GM19438 (cell line): ENCODE results near the gene UFD1.

Experiments used
- ATAC-seq: cut with Tn5 transposase; IDR thresholded peaks from one replicate; pipeline ENCODE4 v1.9.1; 2021; ENCODE audit warnings: low read depth; ENCODE audit not compliant: unreplicated experiment

The UFD1 gene

DNA sequence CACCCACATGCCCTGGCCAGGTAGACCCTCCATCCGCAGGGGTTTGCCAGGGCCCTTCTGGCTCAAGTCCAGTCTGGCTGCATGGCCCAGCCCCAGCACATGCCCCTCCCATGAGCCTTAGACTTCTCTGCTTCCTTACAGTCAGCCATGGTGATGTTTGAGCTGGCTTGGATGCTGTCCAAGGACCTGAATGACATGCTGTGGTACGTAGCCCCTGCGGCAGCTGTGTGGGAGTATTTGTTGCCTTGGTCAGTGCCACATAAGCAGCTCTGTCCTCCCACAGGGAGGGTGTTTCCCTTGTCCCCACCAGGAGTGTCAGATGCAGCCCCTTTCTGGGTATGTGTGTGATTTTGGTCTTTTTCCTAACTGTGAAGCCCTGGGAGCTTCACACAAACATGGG lies 18.3 kb upstream of the UFD1 start:
- no peak for ATAC-seq

DNA sequence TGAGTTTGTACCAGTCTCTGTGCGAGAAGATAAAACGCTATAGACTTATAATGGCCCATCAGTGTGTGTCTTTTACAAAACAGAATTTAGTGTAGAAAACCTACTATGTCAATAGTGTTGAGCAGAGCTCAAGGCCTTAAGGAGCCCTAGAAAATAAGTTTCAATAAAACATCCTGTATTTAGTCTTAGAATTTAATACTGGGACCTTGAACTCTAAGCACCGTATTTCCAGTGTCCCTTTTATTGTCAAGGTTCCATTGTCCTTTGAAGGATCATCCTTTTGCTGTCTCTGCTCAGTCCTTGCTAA lies 17.3 kb upstream of the UFD1 start:
- no peak for ATAC-seq

DNA sequence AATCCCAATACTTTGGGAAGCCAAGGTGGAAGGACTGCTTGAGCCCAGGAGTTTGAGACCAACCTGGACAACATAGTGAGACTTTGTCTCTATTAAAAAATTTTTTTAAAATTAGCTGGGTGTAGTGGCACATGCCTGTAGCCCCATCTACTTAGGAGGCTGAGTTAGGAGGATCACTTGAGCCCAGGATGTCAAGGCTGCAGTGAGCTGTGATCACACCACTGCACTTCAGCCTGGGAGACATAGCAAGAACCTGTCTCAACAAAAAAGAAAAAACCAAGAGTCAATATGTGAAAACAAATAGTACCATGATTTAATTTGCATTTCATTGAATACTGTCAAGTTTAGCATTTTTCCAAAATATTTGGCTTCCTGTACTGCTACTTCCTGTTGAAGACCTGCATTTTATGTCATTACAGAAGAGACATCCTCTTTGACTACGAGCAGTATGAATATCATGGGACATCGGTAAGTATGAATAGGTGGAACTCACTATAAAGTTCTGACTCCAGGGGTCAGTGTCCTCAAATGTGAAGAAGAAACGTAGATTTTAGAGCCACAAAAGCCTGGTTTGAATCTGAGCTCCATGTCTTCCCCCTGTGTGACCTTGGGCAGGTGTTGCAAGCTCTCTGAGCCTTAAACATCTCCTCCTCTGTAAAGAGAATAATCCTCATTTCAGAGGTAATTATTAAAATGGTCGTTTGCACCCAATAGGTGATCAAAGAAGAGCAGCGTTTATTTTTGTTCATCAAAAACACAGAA lies 16.8 kb upstream of the UFD1 start:
- ATAC-seq = no peak

GRCh38 chr22:19494676-19495173 lies 15.7 kb upstream of the UFD1 start:
- ATAC-seq = no peak

DNA sequence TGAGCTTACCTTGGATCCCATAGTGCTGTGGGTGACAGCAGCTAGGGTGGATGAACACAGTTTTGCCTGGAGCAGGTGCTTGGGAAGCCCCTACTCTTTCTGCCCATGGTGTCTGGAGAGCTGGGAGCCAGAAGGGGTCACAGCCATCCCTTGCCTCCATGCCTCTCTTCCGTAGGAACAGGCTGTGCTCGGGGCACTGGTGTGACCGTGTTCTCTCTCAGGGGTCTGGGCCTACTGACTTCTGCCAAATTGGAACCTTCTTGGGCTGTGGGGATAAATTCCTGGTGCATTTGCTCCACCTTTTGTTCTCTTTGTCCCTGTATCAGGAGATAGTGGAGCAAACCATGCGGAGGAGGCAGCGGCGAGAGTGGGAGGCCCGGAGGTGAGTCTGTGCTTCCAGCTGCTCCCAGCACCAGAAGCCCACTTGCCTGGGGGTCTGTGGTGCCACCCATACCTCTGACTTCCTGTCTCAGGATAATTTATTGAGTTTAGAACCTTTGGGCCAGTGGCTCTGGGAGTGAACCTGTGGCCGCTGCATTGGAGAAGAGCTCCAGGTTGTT lies 15.1 kb upstream of the UFD1 start:
- ATAC-seq = no peak

DNA sequence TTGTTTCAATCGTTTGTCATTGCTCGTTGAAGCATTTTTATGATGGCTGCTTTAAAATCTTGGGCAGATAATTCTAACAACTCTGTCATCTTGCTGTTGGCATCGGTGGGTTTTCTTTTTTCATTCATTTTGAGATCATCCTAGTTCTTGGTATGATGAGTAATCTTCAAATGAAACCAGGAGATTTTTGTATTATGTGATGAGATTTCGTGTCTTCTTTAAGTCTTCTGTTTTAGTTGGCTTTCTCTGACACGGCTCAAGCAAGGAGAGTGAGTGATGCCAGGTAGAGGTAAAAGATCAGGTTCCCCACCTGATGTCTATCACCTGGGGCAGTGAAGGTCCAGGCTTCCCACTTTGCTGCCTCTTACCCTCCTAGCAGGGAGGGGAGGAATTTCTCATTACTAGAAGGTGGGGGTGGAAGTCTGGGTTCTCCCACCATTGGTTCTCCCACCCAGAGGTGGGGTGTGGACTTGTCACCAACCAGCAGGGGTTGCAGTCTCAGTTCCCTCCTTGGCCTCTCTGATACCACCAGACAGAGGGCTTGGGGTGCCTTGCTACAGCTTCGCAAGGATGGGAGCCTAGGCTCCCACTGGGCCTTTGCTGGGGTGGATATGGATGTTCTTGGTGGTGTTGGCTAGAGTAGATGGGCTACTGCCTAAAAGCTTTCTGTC lies 13.6 kb upstream of the UFD1 start:
- ATAC-seq = no peak

DNA sequence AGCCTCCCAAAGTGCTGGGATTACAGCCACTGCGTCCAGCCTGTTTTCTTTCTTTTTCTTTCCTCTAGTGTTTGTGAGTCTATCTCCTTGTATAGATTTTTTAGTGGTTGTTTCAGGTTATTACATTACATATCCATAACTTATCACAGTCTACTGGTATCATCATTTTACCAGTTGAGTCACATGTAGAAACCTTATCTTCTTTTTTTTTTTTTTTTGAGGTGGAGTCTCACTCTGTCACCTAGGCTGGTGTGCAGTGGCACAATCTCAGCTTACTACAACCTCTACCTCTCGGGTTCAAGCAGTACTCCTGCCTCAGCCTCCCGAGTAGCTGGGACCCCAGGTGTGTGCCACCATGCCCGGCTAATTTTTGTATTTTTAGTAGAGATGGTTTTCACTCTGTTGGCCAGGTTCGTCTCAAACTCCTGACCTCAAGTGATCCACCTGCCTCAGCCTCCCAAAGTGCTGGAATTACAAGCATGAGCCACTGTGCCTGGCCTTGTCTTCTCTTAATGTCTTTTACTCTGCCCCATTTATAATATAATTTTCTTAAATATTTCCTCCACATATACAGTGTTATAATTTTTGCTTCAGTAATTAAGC lies 11.7 kb upstream of the UFD1 start:
- ATAC-seq = no peak

DNA sequence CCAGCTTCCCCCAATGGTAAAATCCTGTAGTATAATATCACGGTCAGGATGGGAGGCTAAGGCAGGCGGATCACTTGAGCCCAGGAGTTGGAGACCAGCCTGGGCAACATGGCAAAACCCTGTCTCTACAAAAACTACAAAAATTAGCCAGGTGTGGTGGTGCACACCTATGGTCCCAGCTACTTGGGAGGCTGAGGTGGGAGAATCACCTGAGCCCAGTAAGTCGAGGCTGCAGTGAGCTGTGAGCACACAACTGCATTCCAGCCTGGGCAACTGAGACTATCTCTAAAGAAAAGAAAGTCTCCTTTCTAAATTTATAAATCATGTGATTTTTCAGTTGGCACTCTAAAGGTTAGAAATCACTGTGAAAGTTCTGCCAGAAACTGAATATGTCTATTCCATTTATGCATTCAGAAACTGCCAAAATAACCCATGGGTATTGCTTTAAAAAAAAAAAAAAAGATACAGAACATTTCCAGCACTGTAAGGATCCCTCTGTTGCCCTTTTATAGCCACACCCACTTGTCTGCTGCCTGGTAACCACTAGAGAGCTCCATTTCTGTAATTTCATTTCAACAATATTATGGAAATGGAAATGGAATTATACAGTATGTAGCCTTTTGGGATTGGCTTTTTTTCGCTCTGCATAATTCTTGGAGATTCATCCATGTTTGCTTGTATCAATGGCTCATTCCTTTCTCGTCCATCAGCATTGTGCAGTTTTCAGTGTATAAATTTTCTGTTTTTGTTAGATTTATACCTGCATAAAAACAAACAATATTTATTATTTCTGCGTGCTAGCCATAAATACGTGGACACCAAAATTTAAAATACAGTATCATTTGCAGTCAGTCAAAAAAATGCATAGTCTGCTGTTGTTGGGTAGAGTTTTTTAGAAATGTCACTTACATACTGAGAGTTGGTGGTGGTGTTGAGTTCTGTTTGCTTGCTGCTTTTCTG lies 10.2 kb upstream of the UFD1 start:
- no peak for ATAC-seq

GRCh38 chr22:19488285-19488684 lies 9.3 kb upstream of the UFD1 start:
- no peak for ATAC-seq

- ATAC-seq = no peak
Measured at GRCh38 chr22:19483481-19484244, 4.7 kb upstream of the UFD1 start.

DNA sequence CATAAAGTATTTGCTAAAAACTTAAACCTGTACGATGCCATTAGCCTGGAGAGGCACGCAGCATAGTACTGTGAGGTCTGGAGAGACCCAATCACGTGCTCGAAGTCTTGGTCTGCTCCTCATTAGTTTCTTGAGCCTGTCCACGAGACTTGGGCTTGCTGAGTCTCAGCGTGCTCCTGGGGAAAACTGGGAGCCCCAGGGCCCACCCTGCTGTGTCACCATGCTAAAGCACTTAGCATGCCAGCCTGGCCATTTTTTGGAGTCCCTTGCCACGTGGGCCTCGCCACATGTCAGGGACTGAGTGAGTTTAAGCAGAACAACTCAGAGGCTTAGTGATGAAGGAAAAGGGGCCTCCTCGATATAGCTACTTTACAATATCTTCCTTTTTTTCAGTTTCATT lies 3.3 kb upstream of the UFD1 start:
- no peak for ATAC-seq

DNA sequence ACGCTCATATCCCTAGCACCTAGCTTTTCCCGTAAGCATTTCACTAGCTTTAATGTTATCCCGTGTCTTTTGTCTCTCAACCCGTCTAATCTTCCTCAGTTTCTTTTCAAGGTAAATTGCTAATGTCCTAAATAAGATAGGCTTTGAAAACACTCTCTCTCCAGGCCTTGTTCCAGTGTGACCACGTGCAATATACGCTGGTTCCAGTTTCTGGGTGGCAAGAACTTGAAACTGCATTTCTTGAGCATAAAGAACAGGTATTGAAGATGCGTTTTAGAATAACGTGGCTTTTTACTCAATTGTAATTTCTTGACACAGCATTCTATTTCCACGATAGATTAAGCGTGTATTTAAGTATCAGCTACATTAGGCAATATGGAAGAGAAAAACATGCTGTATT lies 1.8 kb upstream of the UFD1 start:
- ATAC-seq = no peak

GRCh38 chr22:19480173-19480568 lies 1.2 kb upstream of the UFD1 start:
- no peak for ATAC-seq

DNA sequence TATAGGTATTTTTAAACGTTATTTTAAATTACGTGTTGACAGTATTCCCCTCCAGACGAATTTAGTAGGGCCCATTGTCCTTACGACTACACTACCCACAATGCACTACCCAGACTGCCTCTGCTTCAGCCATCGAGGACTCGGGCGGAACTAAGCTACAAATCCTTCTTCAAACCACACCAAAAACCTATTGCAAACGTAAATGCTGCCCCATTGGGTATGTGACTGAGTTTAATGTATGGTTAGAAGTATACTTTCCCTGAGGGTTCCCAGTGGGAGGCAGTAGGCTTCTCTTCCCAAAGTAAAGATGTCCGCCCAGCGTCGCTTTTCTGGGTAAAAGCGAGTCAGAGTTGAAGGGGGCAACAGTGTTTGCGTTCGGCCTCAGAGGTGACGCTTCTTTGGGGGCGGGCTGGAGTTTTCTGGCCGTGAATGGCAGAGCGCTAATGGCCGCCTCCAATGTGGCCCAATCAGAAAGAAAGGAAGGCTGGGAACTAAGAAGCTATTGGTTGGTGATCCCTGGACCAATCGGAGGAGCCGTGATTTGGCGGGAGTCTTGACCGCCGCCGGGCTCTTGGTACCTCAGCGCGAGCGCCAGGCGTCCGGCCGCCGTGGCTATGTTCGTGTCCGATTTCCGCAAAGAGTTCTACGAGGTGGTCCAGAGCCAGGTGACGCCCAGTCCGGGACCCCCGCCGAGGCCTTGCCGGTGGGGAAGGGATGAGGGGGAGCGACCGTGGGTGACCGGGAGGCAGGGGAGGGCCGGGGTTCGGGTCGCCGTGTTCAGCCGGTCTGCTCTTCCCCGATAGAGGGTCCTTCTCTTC lies 571 bp upstream of the UFD1 start, which contains the start of gene CDC45:
CDC45 (plus strand) TSS at position 566 of the 818 bp plus-strand sequence; CDS start at position 615, 49 bp downstream.
- ATAC-seq = peak; percentile 79

DNA sequence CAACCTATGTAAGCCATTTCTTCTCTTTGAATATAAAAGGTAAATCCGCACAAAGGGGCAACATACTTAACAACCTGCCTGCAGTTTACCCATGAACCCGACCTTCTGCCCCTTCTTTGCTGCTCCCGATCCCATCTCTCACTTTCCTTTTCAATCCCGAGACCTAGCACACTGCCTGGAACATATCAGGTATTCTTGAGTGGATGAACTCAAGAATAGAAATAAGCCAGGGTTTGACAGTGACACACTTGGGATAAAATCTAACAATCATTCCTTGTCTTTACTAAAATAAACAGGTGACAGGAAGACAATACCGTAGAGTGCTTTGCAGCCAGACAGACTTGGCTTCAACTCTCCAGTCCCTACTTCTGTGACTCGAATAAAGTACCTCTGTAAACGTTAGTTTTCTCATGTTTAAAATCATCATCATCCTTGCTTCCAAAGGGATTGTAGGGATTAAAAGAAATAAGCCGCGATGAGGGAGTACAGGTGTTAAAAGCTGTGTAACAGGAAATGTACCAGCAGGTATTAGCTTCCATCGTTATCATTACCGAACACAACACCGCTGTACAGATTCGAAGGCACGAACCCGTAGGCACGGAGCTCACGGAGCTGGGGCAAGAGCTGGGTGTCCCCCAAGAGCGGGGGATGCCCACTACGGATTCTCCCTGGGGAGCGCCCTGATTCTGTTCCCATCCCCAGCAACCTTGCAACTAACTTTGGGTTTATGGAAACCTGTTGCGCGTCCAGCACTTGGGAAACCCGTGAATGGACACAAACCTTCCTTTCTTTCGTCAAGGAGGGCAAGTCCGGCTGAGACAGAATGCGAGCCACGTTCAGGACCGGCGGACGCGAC lies 720 bp downstream of the UFD1 start:
- ATAC-seq = no peak

DNA sequence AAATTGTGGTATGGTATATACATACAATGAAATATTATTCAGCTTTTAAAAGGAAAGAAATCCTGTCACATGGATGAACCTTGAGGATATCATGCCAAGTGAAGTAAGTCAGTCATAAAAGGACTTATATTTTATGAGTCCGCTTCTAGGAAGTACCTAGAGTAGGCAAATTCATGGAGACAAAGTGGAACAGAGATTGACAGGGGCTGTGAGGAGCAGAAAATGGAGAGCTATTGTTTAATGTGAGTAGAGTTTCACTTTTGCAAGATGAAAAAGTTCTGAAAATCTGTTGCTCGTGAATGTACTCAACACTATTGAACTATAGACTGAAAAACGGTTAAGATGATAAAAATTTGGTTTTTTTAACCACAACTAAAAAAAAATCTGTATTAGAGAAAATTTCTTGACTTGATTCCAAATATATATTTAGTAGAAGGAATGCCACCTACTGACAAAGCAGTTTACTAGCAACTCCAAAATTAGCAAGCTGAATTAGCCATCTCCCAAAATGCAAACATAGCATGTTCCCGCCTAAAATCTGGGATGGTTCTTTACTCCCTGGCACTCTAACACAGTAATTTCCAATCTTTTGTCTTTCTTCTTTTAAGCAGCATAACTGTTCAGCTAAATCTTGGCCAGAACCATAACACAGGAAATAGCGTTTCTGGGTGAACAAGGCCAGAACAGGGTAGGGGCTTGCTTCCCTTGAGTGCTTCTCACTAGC lies 1.5 kb downstream of the UFD1 start:
- no peak for ATAC-seq

DNA sequence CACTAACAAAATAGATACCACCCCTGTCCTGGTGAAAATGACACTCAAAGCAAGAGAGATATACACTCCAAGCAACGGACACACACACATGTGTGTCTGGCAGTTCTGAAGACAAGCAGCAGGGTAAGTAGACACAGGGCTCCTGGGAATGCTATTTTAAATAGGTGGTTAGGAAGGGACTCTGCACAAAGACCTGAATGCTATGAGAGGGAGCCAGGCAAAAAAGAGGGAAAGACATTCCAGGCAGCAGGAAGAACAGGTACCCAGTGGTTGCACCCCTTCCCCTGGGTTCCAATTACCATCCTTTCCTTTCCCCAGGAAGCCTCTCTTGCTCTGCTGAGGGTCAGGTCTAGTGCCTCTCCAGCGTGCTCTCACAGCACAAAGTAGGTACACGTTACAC lies 3.0 kb downstream of the UFD1 start:
- ATAC-seq = no peak
